Stimulated activated CD4-positive, alpha-beta T cell treated with anti-CD3 and anti-CD28 coated beads, Interleukin-4, amount 100 ng/mL, for 1 hour (primary cell): ENCODE results near the gene NPIPA7.
"Not testable (repeated sequence)": the region's sequence is repeated elsewhere in the genome, so short reads cannot be mapped to it uniquely, and the experiment has no call there.

Source experiments
- DNase-seq: peaks from one replicate; pipeline ENCODE4 v3.0.0-alpha.2; 2020

The NPIPA7 gene

DNA sequence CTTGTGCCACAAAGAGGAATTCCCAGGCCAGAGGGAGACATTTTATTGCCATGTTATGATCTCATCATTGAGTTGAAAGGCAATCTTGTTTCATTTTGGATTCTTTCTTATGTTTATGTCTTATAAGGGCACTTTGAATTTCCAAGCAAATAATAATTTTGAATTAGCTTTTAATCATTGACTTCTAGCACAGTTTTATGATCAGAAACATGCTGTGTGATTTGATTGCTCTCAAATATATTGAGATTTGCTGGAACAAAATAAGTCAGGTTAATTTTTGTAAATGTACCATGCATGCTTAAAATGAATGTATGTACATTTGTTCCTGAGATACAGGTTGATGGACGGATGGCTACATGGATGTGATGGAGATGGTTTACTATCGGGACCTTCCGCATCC lies at the start of gene NPIPA7:
TSS of gene NPIPA7 (plus strand) at position 301 of the 400 bp plus-strand sequence. CDS start 105 bp downstream, outside the sequence.
- not testable (repeated sequence) for DNase-seq

DNA sequence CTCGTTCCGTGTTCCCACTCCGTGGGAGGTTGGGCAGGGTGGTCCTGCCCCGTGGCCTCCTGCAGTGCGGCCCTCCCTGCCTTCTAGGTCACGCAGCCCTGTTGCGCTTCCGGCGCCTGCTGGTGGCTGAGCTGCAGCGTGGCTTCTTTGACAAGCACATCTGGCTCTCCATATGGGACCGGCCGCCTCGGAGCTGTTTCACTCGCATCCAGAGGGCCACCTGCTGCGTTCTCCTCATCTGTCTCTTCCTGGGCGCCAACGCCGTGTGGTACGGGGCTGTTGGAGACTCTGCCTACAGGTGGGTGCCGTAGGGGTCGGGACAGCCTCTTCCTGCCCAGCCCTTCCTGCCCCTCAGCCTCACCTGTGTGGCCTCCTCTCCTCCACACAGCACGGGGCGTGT lies 47.5 kb upstream of the NPIPA7 start:
- not testable (repeated sequence) for DNase-seq

DNA sequence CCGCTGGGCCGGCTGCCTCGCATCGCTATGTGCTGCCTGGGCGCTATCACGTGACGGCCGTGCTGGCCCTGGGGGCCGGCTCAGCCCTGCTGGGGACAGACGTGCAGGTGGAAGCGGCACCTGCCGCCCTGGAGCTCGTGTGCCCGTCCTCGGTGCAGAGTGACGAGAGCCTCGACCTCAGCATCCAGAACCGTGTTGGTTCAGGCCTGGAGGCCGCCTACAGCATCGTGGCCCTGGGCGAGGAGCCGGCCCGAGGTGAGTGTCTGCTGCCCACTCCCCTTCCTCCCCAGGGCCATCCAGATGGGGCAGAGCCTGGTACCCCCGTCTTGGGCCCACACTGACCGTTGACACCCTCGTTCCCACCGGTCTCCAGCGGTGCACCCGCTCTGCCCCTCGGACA lies 21.4 kb upstream of the NPIPA7 start:
- DNase-seq, result not testable (repeated sequence)

DNA sequence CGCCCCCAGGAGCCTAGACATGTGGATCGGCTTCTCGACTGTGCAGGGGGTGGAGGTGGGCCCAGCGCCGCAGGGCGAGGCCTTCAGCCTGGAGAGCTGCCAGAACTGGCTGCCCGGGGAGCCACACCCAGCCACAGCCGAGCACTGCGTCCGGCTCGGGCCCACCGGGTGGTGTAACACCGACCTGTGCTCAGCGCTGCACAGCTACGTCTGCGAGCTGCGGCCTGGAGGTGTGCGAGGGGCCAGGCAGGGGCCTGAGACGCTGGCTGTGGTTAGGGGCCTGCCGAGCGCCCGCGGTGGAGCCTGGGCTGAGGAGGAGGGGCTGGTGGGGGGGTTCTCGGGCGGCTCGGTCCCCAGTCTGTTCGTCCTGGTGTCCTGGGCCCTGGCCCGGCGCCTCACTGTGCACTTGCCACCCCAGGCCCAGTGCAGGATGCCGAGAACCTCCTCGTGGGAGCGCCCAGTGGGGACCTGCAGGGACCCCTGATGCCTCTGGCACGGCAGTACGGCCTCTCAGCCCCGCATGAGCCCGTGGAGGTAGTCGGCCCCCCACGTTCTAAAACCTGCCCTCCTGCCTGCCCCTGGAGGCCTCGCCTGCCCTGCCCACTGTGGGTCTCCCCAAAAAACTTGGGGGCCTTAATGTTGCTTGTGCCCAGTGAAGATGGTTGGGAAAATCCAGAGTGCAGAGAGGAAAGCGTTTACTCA lies 20.2 kb upstream of the NPIPA7 start:
- not testable (repeated sequence) for DNase-seq

DNA sequence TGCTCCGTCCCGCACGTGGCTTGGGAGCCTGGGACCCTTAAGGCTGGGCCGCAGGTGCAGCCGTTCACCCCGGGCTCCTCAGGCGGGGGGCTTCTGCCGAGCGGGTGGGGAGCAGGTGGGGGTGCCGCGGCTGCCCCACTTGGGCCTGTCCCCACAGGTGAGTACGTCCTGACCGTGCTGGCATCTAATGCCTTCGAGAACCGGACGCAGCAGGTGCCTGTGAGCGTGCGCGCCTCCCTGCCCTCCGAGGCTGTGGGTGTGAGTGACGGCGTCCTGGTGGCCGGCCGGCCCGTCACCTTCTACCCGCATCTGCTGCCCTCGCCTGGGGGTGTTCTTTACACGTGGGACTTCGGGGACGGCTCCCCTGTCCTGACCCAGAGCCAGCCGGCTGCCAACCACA lies 15.3 kb upstream of the NPIPA7 start:
- DNase-seq, result not testable (repeated sequence)

DNA sequence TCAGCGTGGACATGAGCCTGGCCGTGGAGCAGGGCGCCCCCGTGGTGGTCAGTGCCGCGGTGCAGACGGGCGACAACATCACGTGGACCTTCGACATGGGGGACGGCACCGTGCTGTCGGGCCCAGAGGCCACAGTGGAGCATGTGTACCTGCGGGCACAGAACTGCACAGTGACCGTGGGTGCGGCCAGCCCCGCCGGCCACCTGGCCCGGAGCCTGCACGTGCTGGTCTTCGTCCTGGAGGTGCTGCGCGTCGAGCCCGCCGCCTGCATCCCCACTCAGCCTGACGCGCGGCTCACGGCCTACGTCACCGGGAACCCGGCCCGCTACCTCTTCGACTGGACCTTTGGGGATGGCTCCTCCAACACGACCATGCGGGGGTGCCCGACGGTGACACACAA lies 14.8 kb upstream of the NPIPA7 start:
- DNase-seq, result not testable (repeated sequence)

DNA sequence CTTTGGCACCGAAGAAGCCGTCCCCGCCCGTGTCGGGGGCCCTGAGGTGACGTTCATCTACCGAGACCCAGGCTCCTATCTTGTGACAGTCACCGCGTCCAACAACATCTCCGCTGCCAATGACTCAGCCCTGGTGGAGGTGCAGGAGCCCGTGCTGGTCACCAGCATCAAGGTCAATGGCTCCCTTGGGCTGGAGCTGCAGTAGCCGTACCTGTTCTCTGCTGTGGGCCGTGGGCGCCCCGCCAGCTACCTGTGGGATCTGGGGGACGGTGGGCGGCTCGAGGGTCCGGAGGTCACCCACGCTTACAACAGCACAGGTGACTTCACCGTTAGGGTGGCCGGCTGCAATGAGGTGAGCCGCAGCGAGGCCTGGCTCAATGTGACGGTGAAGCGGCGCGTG lies 14.2 kb upstream of the NPIPA7 start:
- DNase-seq, result not testable (repeated sequence)

DNA sequence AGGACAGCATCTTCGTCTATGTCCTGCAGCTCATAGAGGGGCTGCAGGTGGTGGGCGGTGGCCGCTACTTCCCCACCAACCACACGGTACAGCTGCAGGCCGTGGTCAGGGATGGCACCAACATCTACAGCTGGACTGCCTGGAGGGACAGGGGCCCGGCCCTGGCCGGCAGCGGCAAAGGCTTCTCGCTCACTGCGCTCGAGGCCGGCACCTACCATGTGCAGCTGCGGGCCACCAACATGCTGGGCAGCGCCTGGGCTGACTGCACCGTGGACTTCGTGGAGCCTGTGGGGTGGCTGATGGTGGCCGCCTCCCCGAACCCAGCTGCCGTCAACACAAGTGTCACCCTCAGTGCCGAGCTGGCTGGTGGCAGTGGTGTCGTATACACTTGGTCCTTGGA lies 13.6 kb upstream of the NPIPA7 start:
- not testable (repeated sequence) for DNase-seq

DNA sequence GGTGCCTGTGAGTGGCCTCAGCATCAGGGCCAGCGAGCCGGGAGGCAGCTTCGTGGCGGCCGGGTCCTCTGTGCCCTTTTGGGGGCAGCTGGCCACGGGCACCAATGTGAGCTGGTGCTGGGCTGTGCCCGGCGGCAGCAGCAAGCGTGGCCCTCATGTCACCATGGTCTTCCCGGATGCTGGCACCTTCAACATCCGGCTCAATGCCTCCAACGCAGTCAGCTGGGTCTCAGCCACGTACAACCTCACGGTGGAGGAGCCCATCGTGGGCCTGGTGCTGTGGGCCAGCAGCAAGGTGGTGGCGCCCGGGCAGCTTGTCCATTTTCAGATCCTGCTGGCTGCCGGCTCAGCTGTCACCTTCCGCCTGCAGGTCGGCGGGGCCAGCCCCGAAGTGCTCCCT lies 13.1 kb upstream of the NPIPA7 start:
- DNase-seq, result not testable (repeated sequence)

DNA sequence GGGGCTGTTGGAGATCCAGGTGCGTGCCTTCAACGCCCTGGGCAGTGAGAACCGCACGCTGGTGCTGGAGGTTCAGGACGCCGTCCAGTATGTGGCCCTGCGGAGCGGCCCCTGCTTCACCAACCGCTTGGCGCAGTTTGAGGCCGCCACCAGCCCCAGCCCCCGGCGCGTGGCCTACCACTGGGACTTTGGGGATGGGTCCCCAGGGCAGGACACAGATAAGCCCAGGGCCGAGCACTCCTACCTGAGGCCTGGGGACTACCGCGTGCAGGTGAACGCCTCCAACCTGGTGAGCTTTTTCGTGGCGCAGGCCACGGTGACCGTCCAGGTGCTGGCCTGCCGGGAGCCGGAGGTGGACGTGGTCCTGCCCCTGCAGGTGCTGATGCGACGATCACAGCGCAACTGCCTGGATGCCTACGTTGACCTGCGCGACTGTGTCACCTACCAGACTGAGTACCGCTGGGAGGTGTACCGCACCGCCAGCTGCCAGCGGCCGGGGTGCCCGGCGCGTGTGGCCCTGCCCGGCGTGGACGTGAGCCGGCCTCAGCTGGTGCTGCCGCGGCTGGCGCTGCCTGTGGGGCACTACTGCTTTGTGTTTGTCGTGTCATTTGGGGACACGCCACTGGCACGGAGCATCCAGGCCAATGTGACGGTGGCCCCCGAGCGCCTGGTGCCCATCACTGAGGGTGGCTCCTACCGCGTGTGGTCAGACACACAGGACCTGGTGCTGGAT lies 12.2 kb upstream of the NPIPA7 start:
- DNase-seq, result not testable (repeated sequence)

DNA sequence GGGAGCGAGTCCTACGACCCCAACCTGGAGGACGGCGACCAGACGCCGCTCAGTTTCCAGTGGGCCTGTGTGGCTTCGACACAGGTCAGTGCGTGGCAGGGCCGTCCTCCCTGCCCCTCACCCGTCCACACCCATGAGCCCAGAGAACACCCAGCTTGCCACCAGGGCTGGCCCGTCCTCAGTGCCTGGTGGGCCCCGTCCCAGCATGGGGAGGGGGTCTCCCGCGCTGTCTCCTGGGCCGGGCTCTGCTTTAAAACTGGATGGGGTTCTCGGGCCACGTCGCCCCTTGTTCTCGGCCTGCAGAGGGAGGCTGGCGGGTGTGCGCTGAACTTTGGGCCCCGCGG lies 11.7 kb upstream of the NPIPA7 start:
- DNase-seq, result not testable (repeated sequence)

DNA sequence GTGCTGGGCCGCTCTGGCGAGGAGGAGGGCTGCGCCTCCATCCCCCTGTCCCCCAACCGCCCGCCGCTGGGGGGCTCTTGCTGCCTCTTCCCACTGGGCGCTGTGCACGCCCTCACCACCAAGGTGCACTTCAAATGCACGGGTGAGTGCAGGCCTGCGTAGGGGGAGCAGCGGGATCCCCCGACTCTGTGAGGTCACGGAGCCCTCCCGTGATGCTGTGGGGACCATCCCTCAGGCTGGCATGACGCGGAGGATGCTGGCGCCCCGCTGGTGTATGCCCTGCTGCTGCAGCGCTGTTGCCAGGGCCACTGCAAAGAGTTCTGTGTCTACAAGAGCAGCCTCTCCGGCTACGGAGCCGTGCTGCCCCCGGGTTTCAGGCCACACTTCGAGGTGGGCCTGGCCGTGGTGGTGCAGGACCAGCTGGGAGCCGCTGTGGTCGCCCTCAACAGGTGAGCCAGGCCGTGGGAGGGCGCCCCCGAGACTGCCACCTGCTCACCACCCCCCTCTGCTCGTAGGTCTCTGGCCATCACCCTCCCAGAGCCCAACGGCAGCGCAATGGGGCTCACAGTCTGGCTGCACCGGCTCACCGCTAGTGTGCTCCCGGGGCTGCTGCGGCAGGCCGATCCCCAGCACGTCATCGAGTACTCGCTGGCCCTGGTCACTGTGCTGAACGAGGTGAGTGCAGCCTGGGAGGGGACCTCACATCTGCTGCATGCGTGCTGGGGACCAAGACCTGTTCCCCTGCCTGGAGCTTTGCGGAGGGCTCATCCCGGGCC lies 9.7 kb upstream of the NPIPA7 start:
- not testable (repeated sequence) for DNase-seq

DNA sequence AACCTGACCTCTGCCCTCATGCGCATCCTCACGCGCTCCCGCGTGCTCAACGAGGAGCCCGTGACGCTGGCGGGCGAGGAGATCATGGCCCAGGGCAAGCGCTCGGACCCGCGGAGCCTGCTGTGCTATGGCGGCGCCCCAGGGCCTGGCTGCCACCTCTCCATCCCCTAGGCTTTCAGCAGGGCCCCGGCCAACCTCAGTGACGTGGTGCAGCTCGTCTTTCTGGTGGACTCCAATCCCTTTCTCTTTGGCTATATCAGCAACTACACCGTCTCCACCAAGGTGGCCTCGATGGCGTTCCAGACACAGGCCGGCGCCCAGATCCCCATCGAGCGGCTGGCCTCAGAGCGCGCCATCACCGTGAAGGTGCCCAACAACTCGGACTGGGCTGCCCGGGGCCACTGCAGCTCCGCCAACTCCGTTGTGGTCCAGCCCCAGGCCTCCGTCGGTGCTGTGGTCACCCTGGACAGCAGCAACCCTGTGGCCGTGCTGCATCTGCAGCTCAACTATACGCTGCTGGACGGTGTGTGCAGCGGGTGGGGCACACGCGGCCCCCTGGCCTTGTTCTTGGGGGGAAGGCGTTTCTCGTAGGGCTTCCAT lies 7.7 kb upstream of the NPIPA7 start:
- DNase-seq, result not testable (repeated sequence)

DNA sequence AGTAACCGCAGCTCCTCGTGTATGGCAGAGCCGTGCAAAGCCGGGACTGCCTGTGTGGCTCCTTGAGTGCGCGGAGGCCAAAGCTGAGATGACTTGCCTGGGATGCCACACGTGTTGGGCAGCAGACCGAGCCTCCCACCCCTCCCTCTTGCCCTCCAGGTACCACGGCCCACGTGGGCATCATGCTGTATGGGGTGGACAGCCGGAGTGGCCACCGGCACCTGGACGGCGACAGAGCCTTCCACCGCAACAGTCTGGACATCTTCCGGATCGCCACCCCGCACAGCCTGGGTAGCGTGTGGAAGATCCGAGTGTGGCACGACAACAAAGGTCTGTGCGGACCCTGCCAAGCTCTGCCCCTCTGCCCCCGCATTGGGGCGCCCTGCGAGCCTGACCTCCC lies 4.7 kb upstream of the NPIPA7 start:
- DNase-seq, result not testable (repeated sequence)

DNA sequence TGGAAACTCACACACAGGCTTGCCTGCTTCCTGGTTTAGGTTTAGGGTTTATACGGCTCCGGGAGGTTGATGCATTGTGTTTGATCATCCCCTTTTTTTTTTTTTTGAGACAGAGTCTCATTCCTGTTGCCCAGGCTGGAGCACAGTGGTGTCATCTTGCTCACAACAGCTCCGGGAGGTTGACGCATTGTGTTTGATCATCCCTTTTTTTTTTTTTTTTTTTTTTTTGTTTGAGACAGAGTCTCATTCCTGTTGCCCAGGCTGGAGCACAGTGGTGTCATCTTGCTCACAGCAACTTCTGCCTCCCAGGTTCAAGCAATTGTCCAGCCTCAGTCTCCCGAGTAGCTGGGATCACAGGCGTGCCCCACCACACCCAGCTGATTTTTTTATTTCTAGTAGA lies 20.7 kb downstream of the NPIPA7 start:
- not testable (repeated sequence) for DNase-seq

DNA sequence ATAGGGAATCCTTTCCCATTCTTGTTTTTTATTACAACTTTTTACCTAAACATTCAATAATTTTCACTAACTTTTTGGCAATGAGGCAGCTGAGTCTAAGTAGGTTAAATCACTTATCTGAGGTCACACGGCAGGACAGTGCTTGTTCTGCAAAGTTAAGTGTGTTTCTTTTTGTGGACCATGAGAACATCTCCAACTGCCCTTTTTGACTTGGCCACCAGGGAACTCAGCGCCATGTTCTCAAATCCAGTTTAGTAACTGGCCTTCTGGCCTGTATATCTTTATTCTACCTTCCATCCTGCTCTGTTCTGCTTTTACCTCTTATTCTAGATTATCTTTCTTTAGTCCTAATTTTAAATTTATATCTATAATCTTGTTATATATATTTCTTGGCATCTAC lies 23.4 kb downstream of the NPIPA7 start:
- DNase-seq, result not testable (repeated sequence)

DNA sequence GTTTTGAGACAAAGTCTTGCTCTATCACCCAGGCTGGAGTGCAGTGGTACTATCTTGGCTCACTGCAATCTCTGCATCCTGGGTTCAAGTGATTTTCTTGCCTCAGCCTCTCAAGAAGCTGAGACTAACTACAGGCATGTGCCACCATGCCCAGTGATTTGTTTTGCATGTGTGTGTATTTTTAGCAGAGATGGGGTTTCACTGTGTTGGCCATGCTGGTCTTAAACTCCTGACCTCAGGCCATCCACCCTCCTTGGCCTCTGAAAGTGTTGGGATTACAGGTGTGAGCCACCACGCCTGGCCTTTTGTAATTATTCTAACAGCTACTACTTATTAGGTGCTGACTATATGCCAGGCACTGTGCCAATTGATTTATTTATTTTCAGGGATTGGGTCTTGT lies 25.3 kb downstream of the NPIPA7 start:
- not testable (repeated sequence) for DNase-seq

DNA sequence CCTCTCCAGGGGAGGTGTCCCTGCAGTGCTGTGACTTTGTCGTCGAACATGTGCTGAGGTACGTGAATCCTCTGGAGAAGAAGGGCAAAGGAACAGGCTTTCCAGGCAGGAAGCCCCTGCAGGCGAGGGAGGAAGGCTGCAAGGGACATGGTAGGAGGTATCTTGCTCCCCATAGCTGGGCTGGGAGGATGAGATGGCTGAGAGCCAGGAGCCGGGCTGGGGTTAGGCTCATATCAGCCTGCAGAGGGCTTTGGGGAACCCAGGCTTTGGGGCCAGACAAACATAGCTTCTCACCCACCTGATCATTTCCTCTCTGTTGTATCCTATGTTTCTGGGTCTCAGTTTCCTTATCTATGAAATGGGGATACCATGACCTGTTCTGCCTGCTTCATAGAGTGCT lies 26.5 kb downstream of the NPIPA7 start:
- not testable (repeated sequence) for DNase-seq

DNA sequence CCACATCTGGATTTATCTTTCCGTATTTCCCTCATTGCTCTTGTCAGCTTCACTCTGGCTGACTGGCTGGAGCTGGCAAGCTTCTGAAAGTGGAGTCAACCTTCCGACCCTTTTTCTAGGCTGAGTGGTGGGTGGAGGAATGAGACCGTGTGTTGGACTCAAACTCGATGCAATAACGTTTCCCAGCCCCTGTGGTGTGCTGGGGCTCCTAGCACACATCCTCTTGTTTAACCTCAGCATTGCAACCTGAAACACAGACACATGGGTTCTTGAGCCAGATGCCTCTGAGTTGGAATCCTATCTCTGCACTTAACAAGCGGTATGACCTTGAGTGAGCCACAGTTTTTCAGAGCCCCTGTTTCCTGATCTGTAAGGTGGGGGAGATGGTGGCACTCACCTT lies 29.5 kb downstream of the NPIPA7 start:
- DNase-seq, result not testable (repeated sequence)

DNA sequence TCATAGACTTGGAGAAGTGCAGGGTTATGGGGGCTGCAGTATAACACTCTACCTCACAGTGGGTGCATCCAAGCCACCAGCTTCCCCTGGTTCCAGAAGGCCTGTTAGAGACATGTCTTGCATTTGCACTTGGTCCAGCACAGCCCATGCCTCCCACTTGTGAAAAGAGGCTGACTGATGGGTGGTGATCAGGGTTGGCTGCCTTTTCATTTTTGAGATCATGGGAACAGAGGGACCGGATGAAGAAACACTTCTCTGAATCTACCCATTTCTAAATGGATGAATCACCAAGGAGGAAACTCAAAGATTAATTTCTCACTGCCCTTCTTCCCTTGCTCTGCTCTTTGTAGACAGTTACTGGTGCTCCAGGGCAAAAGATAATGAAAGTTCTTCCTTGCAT lies 34.8 kb downstream of the NPIPA7 start:
- DNase-seq, result not testable (repeated sequence)

DNA sequence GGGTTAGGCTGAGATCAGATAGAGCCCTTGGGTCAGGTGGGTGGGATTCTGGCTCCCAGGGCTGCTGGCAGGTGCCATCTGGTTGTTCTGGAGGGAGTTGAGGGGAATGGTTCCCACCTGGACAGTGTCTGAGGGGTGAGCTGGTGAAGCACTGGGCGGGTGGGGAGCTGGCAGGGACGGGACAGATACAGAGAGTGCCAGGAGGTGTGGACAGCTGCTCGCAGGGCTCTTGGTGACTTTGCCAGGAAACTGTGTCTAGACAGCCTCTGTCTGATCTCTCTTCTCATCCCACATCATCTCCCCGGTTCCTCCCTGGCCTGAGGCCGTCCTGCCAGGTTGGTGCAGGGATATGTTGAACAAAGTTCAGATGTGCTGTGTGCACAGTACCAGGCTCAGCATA lies 38.1 kb downstream of the NPIPA7 start:
- DNase-seq, result not testable (repeated sequence)

DNA sequence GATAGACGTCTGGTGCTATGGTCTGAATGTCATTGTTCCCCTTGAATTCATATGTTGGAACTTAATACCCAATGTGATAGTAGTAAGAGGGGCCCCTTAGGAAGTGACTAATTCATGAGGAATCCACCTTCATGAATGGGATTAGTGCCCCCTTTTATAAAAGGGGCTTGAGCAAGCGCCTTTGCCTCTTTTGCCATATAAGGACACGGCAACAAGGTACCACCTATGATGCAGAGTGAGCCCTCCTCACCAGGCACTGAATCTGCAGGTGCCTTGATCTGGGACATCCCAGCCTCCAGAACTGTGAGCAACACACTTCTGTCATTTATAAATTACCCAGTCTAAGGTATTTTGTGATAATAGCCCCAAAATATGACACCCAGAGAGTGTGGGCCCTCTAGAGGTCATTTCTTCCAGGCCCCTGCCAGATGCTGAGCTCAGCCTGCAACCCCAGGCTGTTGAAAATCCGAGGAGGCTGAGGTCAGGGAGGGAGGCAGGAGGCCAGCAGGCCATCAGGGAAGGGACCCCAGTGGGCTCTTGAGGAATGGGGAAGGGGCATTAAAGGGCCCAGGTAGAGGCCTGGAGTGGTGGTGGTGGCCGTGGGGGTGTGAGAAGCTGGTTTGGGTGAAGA lies 39.1 kb downstream of the NPIPA7 start:
- not testable (repeated sequence) for DNase-seq

DNA sequence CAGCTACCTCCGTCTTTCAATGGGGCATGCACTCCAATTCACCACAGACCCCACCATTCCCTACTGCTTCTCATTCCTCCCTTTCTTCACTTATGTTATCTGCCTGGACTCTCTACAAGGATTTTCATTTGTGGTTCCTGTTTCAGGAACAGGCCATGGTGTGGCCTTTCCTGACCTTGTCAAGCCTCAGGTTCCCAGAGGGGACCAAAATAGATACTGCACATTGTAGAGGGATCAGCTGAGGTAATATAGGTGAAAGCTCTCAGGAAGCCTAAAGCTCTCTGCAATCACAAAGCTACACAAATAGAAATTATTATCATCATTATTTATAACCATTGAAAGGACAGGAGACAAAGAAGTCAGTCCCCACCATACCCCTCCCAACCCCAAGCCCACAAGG lies 41.6 kb downstream of the NPIPA7 start:
- not testable (repeated sequence) for DNase-seq
